Retinal pigment epithelial cell (primary cell): ENCODE measurements around the gene TAOK2.
A peak's percentile ranks its signal among the peaks of the same experiment; 100 is the strongest.

ENCODE experiments used
- DNase-seq: peaks from one replicate; pipeline ENCODE4 v3.0.0-alpha.2; 2010; ENCODE audit warnings: low read depth
- H3K4me3 ChIP-seq: 2 replicates; pipeline ENCODE4 v1.5.1; 2011; ENCODE audit warnings: mild to moderate bottlenecking, low read length, control low read depth, moderate library complexity
- TF ChIP-seq, protein P1 (sequence below): conservative IDR thresholded peaks from 2 replicates; pipeline ENCODE4 v1.5.1; 2011; ENCODE audit warnings: low read depth, low read length, control low read depth, inconsistent platforms

The TAOK2 gene

DNA sequence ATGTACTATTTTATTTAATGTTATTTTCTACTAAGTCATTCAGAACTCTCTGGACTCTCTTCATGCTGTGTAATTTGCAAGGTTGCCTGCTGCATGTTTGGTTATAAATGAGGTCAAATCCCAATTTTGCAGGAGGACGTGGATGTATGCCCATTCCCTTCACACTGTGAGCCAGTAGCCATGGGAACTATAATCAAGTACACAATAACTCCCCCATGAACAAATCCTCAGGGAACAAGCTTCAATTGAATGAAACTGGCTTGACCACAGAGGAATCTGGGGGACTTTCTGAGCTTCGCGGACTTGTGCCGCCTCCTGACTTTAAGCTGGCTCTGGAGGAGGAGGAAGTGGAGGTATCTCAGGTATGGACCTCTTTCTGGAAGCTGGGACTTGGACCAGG is 33.0 kb upstream of the TAOK2 start:
- H3K4me3 ChIP-seq, result no peak overlapping the region
- TF ChIP-seq, protein P1, sequence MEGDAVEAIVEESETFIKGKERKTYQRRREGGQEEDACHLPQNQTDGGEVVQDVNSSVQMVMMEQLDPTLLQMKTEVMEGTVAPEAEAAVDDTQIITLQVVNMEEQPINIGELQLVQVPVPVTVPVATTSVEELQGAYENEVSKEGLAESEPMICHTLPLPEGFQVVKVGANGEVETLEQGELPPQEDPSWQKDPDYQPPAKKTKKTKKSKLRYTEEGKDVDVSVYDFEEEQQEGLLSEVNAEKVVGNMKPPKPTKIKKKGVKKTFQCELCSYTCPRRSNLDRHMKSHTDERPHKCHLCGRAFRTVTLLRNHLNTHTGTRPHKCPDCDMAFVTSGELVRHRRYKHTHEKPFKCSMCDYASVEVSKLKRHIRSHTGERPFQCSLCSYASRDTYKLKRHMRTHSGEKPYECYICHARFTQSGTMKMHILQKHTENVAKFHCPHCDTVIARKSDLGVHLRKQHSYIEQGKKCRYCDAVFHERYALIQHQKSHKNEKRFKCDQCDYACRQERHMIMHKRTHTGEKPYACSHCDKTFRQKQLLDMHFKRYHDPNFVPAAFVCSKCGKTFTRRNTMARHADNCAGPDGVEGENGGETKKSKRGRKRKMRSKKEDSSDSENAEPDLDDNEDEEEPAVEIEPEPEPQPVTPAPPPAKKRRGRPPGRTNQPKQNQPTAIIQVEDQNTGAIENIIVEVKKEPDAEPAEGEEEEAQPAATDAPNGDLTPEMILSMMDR, result no peak
- no peak for DNase-seq

DNA sequence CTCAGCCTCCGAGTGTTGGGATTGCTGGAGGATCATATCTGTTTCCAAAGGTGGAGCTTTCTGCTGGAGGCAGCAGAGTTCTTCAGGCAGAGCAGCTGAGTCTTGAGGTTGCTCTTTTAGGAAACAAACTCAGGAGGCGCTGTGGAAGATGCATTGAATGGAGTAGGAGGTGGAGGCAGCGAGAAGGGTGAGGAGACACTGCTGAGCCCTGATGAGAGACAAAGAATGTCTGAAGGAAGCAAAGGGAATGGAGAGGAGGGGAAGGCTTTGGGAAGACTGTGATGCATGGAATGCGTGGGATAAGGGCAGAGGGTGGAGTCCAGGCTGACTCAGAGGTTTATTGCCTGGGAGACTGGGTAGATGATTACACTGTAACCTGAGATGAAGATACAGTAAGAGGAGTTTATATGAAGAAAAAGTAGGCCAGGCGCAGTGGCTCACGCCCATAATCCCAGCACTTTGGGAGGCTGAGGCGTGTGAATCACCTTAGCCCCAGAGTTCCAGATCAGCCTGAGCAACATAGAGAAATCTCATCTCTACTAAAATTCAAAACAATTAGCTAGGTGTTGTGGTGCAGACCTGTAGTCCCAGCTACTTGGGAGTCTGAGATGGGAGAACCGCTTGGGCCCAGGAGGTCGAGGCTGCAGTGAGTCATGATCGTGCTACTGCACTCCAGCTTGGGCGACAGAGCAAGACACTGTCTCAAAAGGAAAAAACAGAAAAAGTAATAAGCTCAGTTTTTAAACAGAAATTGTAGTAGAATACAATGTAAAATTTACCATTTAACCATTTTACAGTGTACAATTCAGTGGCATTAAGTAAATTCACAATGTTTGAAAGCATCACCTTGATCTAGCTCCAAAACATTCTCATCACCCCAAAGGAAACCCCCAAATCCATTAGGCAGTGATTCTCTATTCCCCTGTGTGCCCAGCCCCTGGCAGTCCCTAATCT is 29.5 kb upstream of the TAOK2 start:
- peak; percentile 96 for DNase-seq
- TF ChIP-seq, protein P1, result peak; percentile 34
- H3K4me3 ChIP-seq, result no peak overlapping the region

DNA sequence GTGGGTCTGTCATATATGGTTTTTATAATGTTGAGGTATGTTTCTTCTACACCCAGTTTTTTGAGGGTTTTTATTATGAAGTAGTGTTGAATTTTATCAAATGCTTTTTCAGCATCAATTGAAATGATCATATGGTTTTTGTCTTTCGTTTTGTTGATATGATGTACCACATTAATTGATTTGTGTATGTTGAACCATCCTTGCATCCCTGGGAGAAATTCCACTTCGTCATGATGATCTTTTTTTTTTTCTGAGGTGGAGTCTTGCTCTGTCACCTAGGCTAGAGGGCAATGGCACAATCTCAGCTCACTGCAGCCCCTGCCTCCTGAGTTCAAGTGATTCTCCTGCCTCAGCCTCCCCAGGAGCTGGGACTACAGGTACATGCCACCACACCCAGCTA is 25.8 kb upstream of the TAOK2 start:
- TF ChIP-seq, protein P1, result no peak

DNA sequence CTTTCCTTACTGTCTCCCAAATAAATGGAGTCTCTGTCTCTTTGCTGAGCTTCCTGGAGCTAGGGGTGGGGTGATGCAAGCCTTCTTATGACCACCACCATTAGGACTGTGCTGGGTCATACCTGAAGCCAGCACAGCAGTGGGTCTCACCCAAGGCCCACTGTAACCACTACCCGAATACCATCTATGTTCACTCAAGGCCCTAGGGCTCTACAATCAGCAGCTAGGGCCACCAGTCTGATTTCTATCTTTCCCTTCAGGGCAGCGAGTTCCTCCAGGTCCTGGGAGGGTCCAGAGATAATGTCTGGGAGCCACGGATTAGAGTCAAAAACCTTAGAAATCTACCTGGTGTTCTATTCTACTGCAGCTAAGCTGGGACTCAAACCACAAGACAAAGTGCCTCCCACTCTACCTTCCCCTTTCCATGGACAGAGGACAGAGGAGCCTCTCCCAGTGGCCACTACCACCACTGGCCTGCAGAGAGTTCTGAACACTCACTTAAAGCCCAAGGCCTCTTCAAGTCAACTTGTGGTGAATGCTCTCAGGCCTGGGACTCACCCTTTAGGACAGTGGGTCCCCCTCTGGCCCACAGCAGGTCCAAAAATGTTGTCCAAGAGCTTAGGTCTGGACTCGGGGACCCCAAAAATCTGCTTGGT is 22.7 kb upstream of the TAOK2 start:
- no peak for DNase-seq
- no peak overlapping the region for H3K4me3 ChIP-seq
- TF ChIP-seq, protein P1, result no peak

More for the DNA sequence above, 25.8 kb upstream of the TAOK2 start:
- H3K4me3 ChIP-seq, result no peak overlapping the region
- no peak for DNase-seq

DNA sequence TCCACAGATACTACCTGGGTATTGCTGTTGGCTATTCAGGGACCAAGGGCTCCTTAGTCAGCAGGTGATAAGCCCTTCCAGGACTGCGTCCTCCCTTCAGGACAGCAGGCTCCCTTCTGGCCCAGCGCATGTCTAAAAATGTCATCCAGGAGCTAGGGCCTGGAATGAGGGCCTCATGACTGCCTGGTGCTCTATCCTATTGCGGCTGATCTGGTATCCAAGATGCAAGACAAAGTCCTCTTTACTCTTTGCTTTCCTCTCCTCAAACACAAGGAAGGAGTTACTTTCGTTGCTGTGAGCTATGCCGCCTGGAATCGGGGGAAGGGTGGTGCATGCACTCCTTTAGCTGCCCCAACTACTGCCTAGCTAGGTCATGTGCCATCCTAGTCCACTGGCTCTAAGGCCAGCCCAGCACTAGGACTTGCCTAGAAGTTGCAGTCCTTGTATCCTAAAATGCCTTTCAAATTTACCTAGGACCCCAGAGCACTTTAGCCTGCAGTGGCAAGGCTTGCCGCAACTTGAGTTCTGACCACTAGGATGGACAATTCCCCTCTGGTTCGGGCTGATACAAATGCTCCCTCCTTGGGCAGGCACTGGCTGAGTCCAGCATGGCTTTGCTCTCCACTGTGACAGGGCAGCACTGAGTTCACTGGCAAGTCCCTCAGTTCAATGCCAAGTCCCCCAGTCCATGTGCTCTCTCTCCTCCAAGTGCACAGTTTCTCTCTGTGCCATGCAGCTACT is 21.9 kb upstream of the TAOK2 start:
- no peak overlapping the region for H3K4me3 ChIP-seq
- TF ChIP-seq, protein P1, result peak; percentile 1
- no peak for DNase-seq

DNA sequence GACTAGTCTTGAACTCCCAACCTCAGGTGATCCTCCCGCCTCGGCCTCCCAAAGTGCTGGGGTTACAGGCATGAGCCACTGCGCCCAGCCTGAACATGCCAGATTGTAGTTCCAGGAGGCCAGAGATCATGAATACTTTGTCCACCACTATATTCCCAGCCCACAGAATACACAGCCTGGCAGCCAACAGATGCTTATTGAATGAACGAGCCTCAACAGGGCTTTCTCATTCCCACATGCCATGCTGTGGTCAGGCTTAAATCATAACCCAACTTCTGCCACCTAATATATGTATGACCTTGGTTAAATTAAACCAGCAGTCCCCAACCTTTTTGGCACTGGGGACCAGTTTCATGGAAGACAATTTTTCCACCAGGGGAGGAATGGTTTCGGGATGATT is 14.9 kb upstream of the TAOK2 start:
- DNase-seq, result no peak
- H3K4me3 ChIP-seq, result no peak overlapping the region
- TF ChIP-seq, protein P1, result no peak
